Measurements from ENCODE around the gene SRPK2. TPM values are rescaled to one million over a fixed set of nuclear protein-coding genes. Genes with fewer than 3 reads are reported as not detected.
A peak's percentile ranks its signal among the peaks of the same experiment; 100 is the strongest.

Gene SRPK2
- total RNA-seq, 4 donors from 2014 or later, result 33.0 to 47.4 (median 42.8) TPM

GRCh38 chr7:105285118-105285874, 103.4 kb downstream of the SRPK2 start:
- Histone ChIP-seq H3K36me3 (no peaks in the 10 kb centered on the region), H3K4me1 (peaks cover 0 to 8% (median 0%) of the 10 kb centered on the region in 4 donors), H3K27me3 (no peaks in the 10 kb centered on the region), H3K9me3 (no peaks in the 10 kb centered on the region), H3K4me3 (no peak overlapping the region), H3K27ac (replicated peaks in 1 of 4) (no peak overlapping the region)
- 81% methylated on average over 12 of the region's 12 CpGs for WGBS
- TF ChIP-seq POLR2AphosphoS5 (IDR thresholded peaks at IDR 0.05) (no peak), EP300 (IDR thresholded peaks at IDR 0.05) (no peak)
- intact Hi-C loops (cut with DNase I), result no loop called here
- DNase-seq (ENCODE audit: extremely low spot score), result no peak

- Histone ChIP-seq H3K4me1 (peaks cover 0 to 8% (median 2%) of the 10 kb centered on the region in 4 donors), H3K9me3 (no peaks in the 10 kb centered on the region), H3K27me3 (no peaks in the 10 kb centered on the region), H3K4me3 (no peak overlapping the region), H3K27ac (replicated peaks in 1 of 4) (no peak overlapping the region), H3K36me3 (no peaks in the 10 kb centered on the region)
- TF ChIP-seq CTCF (IDR thresholded peaks at IDR 0.05), result no peak
- no peak for TF ChIP-seq POLR2A (IDR thresholded peaks at IDR 0.05; ENCODE audit: low read depth)
- no peak for TF ChIP-seq EP300 (IDR thresholded peaks at IDR 0.05)
- no peak for TF ChIP-seq POLR2AphosphoS5 (IDR thresholded peaks at IDR 0.05)
- no peak for DNase-seq (ENCODE audit: extremely low spot score)
- WGBS, result 80% methylated on average over 6 of the region's 6 CpGs
- intact Hi-C loops (cut with DNase I), result no loop called here
These were observed 104.7 kb downstream of the SRPK2 start for GRCh38 chr7:105284014-105284413.

GRCh38 chr7:105281966-105282365, 106.8 kb downstream of the SRPK2 start:
- Histone ChIP-seq H3K9me3 (no peaks in the 10 kb centered on the region), H3K4me3 (no peak overlapping the region), H3K4me1 (peaks cover 0 to 10% (median 4%) of the 10 kb centered on the region in 4 donors), H3K27me3 (no peaks in the 10 kb centered on the region), H3K36me3 (no peaks in the 10 kb centered on the region), H3K27ac (replicated peaks in 1 of 4) (no peak overlapping the region)
- WGBS, result 90% methylated on average over 2 of the region's 2 CpGs
- intact Hi-C loops (cut with DNase I), result no loop called here
- TF ChIP-seq EP300 (IDR thresholded peaks at IDR 0.05) (no peak), POLR2A (IDR thresholded peaks at IDR 0.05; ENCODE audit: low read depth) (no peak), POLR2AphosphoS5 (IDR thresholded peaks at IDR 0.05) (no peak), CTCF (IDR thresholded peaks at IDR 0.05) (no peak)
- no peak for DNase-seq (ENCODE audit: extremely low spot score)

- no peak for TF ChIP-seq POLR2A (IDR thresholded peaks at IDR 0.05; ENCODE audit: low read depth)
- no peak overlapping the region for H3K4me3 ChIP-seq
- DNase-seq (ENCODE audit: extremely low spot score), result no peak
- no peaks in the 10 kb centered on the region for H3K27me3 ChIP-seq
- H3K36me3 ChIP-seq, result no peaks in the 10 kb centered on the region
- peaks cover 0 to 10% (median 4%) of the 10 kb centered on the region in 4 donors for H3K4me1 ChIP-seq
- intact Hi-C loops (cut with DNase I), result no loop called here
- WGBS, result 72% methylated on average over 1 of the region's 1 CpG
- H3K27ac ChIP-seq (replicated peaks in 1 of 4), result no peak overlapping the region
- H3K9me3 ChIP-seq, result no peaks in the 10 kb centered on the region
These were observed 109.1 kb downstream of the SRPK2 start for GRCh38 chr7:105279688-105280007.

GRCh38 chr7:105278973-105279687, 109.6 kb downstream of the SRPK2 start:
- WGBS, result 69% methylated on average over 8 of the region's 8 CpGs
- H3K4me3 ChIP-seq, result peak overlapping the region in 2 of 4 donors; percentile 3 to 14
- no peak for DNase-seq (ENCODE audit: extremely low spot score)
- H3K27ac ChIP-seq (replicated peaks in 1 of 4), result no peak overlapping the region
- no peak for TF ChIP-seq POLR2AphosphoS5 (IDR thresholded peaks at IDR 0.05)
- TF ChIP-seq POLR2A (IDR thresholded peaks at IDR 0.05; ENCODE audit: low read depth), result no peak
- TF ChIP-seq CTCF (IDR thresholded peaks at IDR 0.05), result no peak
- no peak for TF ChIP-seq EP300 (IDR thresholded peaks at IDR 0.05)
- H3K9me3 ChIP-seq, result no peaks in the 10 kb centered on the region
- H3K36me3 ChIP-seq, result no peaks in the 10 kb centered on the region
- H3K4me1 ChIP-seq, result peaks cover 0 to 10% (median 4%) of the 10 kb centered on the region in 4 donors
- no peaks in the 10 kb centered on the region for H3K27me3 ChIP-seq
- intact Hi-C loops (cut with DNase I), result no loop called here
